ENCODE results near the gene NXPH2.

Gene NXPH2

DNA sequence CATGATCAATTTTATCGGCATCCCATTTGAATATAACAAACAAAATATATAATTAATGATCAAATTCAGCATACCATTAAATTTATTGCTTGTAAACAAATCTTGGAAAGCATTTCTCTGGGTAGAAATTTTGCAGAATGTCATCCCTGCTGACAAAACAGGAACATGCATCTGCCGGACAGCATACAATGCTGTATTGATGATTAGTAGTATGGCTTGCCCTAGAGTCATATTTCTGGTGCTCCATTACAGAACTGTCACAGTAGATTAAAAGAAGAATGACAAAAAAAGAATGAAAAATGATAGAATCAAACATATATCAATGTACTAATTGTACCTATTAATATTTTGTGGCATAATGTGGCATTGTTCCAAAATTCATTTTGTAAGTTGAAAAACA lies 98.0 kb downstream of the NXPH2 start:
- Histone ChIP-seq H3K9me3 (ENCODE audit: severe bottlenecking) (no peaks in the 10 kb centered on the region), H3K27me3 (ENCODE audit: insufficient read depth, poor library complexity, severe bottlenecking) (no peaks in the 10 kb centered on the region), H3K4me3 (ENCODE audit: severe bottlenecking) (no peak overlapping the region), H3K27ac (ENCODE audit: poor library complexity, severe bottlenecking) (no peak overlapping the region), H3K4me1 (ENCODE audit: insufficient read depth, poor library complexity, severe bottlenecking) (no peaks in the 10 kb centered on the region), H3K36me3 (ENCODE audit: low read depth) (no peaks in the 10 kb centered on the region)
- DNase-seq (ENCODE audit: low spot score) (no peak), ATAC-seq (ENCODE audit: low read depth) (no peak)
- TF ChIP-seq, protein P1, sequence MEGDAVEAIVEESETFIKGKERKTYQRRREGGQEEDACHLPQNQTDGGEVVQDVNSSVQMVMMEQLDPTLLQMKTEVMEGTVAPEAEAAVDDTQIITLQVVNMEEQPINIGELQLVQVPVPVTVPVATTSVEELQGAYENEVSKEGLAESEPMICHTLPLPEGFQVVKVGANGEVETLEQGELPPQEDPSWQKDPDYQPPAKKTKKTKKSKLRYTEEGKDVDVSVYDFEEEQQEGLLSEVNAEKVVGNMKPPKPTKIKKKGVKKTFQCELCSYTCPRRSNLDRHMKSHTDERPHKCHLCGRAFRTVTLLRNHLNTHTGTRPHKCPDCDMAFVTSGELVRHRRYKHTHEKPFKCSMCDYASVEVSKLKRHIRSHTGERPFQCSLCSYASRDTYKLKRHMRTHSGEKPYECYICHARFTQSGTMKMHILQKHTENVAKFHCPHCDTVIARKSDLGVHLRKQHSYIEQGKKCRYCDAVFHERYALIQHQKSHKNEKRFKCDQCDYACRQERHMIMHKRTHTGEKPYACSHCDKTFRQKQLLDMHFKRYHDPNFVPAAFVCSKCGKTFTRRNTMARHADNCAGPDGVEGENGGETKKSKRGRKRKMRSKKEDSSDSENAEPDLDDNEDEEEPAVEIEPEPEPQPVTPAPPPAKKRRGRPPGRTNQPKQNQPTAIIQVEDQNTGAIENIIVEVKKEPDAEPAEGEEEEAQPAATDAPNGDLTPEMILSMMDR (IDR thresholded peaks at IDR 0.05; ENCODE audit: poor library complexity, severe bottlenecking), result no peak

DNA sequence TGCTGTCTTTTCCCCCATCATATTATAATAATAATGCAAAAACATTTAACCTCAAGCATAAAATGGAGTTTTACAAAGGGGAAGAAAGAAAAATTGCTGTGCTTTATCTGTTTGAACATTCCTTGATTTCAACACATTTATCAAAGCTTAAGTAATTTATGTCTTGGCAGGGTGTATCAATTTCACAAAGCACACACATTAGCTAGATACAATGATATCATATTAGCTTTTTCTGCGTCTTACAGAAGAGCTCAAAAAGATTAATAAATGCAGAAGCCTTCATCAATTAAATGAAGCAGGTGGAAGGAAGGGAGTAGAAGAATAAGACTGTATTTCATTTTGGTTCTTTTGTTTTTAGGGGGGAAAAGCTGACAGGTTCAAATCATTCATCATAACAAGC lies 103.0 kb downstream of the NXPH2 start:
- H3K4me1 ChIP-seq (ENCODE audit: insufficient read depth, poor library complexity, severe bottlenecking), result no peaks in the 10 kb centered on the region
- no peak for ATAC-seq (ENCODE audit: low read depth)
- no peak overlapping the region for H3K27ac ChIP-seq (ENCODE audit: poor library complexity, severe bottlenecking)
- no peaks in the 10 kb centered on the region for H3K9me3 ChIP-seq (ENCODE audit: severe bottlenecking)
- H3K36me3 ChIP-seq (ENCODE audit: low read depth), result no peaks in the 10 kb centered on the region
- TF ChIP-seq, protein P1 (IDR thresholded peaks at IDR 0.05; ENCODE audit: poor library complexity, severe bottlenecking), result no peak
- no peaks in the 10 kb centered on the region for H3K27me3 ChIP-seq (ENCODE audit: insufficient read depth, poor library complexity, severe bottlenecking)
- no peak overlapping the region for H3K4me3 ChIP-seq (ENCODE audit: severe bottlenecking)
- DNase-seq (ENCODE audit: low spot score), result no peak

DNA sequence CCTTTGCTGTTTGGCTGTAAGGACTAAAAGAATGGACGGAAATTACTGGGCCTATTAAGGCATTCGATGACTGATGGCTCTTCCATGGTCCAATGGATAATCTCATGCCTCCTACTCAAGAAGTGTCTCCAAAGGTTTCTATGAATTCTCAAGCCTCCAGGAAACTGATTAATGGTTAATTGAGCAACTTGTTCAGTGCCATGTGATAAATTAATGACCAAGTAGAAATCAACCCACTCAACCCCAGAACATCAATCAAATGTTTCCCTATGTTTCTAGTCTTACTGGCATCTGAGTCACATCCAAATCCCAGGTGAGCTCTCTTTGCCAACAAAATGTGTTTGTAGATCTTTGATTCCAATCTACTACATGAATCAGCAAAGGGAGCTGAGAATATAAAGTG lies 103.6 kb downstream of the NXPH2 start:
- Histone ChIP-seq H3K9me3 (ENCODE audit: severe bottlenecking) (no peaks in the 10 kb centered on the region), H3K27ac (ENCODE audit: poor library complexity, severe bottlenecking) (no peak overlapping the region), H3K36me3 (ENCODE audit: low read depth) (no peaks in the 10 kb centered on the region), H3K4me3 (ENCODE audit: severe bottlenecking) (no peak overlapping the region), H3K27me3 (ENCODE audit: insufficient read depth, poor library complexity, severe bottlenecking) (no peaks in the 10 kb centered on the region), H3K4me1 (ENCODE audit: insufficient read depth, poor library complexity, severe bottlenecking) (no peaks in the 10 kb centered on the region)
- ATAC-seq (ENCODE audit: low read depth) (no peak), DNase-seq (ENCODE audit: low spot score) (no peak)
- TF ChIP-seq, protein P1 (IDR thresholded peaks at IDR 0.05; ENCODE audit: poor library complexity, severe bottlenecking), result no peak

DNA sequence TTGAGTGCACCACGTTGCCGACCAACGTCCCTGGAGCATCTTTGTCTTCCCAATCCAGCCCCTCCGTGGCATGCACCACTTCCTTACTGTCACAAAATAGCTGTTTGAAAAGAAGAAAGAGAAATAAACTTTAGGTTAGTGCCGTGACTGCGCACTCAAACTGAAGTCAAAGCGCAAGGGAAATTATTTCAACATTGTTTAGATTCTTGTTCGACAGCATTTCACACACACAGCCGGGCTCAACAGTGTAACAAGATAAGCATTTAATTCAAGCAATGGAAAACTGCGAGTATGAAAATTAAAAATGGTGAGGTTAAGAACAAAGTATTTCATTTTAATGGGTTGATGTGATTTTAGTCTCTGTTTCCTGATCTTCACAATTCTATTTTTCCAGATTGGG lies 108.6 kb downstream of the NXPH2 start:
- ATAC-seq (ENCODE audit: low read depth), result no peak
- DNase-seq (ENCODE audit: low spot score), result no peak
- Histone ChIP-seq H3K9me3 (ENCODE audit: severe bottlenecking) (no peaks in the 10 kb centered on the region), H3K27ac (ENCODE audit: poor library complexity, severe bottlenecking) (no peak overlapping the region), H3K36me3 (ENCODE audit: low read depth) (no peaks in the 10 kb centered on the region), H3K27me3 (ENCODE audit: insufficient read depth, poor library complexity, severe bottlenecking) (no peaks in the 10 kb centered on the region), H3K4me1 (ENCODE audit: insufficient read depth, poor library complexity, severe bottlenecking) (no peaks in the 10 kb centered on the region), H3K4me3 (ENCODE audit: severe bottlenecking) (no peak overlapping the region)
- TF ChIP-seq, protein P1 (IDR thresholded peaks at IDR 0.05; ENCODE audit: poor library complexity, severe bottlenecking), result no peak

DNA sequence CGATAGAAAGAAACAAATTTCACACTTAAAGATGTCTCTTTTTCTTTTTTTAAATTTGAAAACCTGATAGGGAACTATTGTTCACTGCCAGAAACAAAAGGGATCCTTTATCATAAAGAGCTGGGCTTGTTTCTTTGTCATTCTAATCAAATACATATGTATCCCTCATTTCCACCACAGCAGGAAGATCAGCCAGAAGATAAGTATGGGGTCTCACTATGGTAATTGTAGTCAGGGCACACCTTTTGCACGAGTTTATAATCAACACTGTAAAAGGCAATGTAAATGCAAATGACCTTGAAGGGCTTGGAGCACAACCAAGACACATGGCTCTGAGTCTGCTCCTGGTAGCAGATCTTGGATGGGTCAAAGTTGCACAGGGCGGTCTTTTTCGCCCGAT lies 109.5 kb downstream of the NXPH2 start:
- H3K27me3 ChIP-seq (ENCODE audit: insufficient read depth, poor library complexity, severe bottlenecking), result no peaks in the 10 kb centered on the region
- H3K36me3 ChIP-seq (ENCODE audit: low read depth), result no peaks in the 10 kb centered on the region
- H3K27ac ChIP-seq (ENCODE audit: poor library complexity, severe bottlenecking), result no peak overlapping the region
- no peak overlapping the region for H3K4me3 ChIP-seq (ENCODE audit: severe bottlenecking)
- TF ChIP-seq, protein P1 (IDR thresholded peaks at IDR 0.05; ENCODE audit: poor library complexity, severe bottlenecking), result no peak
- H3K4me1 ChIP-seq (ENCODE audit: insufficient read depth, poor library complexity, severe bottlenecking), result no peaks in the 10 kb centered on the region
- ATAC-seq (ENCODE audit: low read depth) (no peak), DNase-seq (ENCODE audit: low spot score) (no peak)
- H3K9me3 ChIP-seq (ENCODE audit: severe bottlenecking), result no peaks in the 10 kb centered on the region

Measured in RWPE2 (cell line).